ENCODE measurements around the gene OR52K1. TPM values are rescaled to one million over a fixed set of nuclear protein-coding genes. Genes with fewer than 3 reads are reported as not detected.

The OR52K1 gene
- under 1 TPM; 0.06 to 0.32 (median 0.19) TPM for polyA plus RNA-seq (ENCODE audit: insufficient read length in 4 of 4)

DNA sequence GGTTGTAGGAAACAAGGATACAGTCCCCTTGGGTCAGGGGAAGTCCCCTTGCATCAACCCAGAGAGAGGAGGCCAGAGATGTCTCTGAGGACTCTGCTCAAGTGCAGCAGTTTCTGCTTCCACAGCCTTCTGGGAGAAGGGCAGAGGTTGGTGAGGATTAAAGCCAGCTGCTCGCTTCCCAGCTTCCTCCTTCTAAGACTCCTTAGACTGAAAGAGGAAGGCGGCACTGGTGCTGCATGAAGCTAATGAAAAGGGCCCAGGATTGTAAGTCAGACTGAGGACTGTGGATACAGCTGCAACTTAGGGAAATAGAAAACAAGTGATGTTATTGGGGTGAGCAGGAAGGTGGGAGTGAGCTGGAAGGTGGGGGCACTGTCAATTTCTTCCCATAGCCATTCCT lies at the start of gene OR52K1:
Gene OR52K1 (plus strand): TSS at position 202 of the 400 bp plus-strand sequence. CDS start 6,255 bp downstream, outside the sequence.
- DNase-seq (ENCODE audit: low read depth in 4 of 4, low spot score in 2 of 4): no peak

DNA sequence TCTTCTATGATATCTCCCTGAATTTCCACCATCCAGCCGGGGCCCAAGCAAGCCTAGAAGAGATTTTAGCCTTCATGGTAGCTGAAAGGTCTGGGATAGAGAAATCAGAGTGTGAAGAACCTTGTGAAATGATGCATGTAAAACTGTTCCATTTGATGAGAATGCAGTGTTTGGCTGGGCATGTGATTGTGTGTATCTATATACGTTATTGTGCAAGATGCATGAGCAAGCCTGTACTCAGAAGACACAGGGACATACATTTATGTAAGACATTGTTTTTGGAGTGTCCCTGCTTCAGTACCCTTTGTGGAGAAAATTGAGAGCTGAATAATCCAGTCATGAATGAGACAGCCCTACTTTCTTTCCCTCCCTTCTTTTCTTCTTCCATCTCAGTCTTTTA lies 48.6 kb upstream of the OR52K1 start:
- no peak for DNase-seq (ENCODE audit: low read depth in 4 of 4, low spot score in 2 of 4)

DNA sequence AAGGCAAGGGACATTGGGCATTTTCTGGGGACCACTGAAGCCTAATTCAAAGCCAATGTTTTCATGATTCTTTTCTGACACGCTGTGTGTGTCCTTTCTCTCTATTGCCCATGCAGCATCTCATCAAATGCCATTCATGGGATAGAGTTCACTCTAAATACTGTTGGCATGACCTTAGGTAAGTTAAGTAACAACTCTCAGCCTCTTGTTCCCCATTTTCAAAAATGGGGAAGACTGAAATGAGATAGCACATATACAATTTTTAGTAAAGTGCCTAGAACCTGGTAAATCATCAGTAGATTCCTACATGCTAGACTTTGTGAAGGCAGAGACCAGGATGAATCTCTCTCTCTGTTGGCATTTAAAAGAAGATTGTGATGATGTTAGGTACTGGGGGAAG lies 46.0 kb upstream of the OR52K1 start:
- no peak for DNase-seq (ENCODE audit: low read depth in 4 of 4, low spot score in 2 of 4)

DNA sequence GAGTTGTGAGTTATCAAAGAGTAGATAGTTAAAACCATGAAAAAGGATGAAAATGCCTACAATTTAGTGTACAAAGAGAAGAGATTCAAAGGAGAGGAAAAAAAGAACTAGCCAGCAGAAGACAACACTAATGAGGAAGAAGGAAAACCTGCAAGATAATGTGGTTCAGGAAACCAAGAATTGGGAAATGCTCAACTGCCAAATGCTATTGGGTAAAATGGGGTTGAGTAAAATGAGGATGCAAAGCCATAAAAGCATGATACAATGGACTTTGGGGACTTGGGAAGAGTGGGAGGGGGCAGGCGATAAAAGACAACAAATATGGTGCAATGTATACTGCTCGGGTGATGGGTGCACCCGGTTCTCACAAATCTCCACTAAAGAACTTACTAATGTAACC lies 40.9 kb upstream of the OR52K1 start:
- DNase-seq (ENCODE audit: low read depth in 4 of 4, low spot score in 2 of 4): no peak

DNA sequence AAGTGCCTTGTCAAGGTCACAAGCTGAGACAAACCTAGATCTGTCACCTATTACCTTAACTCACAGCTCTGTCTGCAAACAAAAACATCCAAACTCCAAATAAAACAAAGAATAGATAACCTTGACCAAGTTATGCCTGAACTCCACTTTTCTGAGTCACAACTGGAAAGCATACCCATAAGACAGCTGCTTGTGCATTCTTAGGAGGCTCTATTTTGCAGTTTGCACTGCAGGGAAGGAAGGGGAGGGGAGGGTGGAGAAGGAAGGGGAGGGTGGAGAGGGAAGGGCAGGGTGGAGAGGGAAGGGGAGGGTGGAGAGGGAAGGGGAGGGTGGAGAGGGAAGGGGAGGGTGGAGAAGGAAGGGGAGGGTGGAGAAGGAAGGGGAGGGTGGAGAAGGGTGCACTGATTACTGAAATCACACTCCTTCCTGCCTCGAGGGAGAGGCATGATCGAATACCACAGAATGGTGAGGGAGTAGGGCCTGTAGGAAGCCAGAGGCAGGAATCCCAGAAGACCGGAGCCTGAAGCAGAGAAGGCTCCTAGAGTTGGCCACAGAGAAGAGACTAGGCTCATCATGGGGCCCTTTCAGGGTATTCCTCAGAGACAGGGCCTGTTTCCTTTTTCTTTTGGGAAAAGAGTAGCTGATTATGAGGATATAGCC lies 39.1 kb upstream of the OR52K1 start:
- DNase-seq (ENCODE audit: low read depth in 4 of 4, low spot score in 2 of 4): no peak

DNA sequence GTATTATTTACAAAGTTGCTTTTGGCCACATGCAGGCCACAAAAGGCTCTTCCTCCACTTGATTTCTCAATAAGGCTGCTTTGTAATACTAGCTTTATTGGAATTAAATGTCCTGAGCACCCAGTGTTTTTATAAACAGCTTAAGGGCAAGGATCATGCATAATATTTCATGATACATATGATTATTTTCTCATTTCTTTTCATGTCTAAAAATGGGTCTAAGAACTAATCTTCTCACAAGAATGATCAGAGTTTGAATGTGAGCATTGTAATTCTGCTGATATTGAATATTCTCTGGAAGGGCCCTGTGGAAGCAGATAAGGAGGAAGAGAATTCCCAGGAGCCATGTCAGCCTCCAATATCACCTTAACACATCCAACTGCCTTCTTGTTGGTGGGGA lies 33.5 kb upstream of the OR52K1 start, which contains the start of gene OR52K2:
Gene OR52K2 (plus strand): TSS at position 301 of the 400 bp plus-strand sequence. CDS start 45 bp downstream, at position 346.
- no peak for DNase-seq (ENCODE audit: low read depth in 4 of 4, low spot score in 2 of 4)

DNA sequence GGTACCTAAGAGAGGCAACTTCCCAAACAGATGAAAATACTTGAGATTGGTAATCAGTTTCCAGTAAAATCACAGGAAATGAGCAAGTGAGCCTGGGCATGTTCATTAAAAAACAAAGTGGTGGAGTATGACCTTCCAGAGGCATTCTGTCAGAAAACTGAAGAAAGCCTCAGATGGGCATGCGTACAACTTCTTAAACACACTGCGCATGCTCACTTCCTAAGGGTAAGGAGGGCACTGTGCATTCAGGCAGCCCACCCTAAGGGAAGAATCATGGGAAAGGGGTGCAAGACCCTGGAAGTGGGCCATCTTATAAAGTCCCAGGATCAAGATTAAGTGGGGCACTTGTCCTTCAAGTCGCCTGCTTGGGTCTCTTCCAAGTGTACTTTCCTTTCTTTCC lies 29.3 kb upstream of the OR52K1 start:
- no peak for DNase-seq (ENCODE audit: low read depth in 4 of 4, low spot score in 2 of 4)

DNA sequence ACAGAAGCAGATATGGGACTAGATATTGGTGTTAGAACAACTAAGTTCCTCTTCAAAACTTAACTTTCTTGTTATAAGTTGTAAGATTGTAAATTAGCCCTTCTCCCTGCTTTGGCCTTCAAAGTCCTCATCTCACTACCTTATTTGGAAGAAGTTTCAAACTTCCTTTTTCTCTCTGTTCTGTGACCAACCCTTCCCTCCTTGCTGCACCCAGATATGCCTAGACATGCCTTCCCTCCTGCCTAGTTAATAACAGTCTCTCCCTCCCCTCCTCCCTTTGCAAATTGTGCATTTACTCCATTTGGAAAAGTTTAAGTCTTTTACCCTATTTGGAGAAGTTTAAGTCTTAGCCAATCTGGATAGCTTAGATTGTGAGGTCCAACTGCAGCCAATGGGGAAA lies 28.4 kb upstream of the OR52K1 start:
- DNase-seq (ENCODE audit: low read depth in 4 of 4, low spot score in 2 of 4): no peak

DNA sequence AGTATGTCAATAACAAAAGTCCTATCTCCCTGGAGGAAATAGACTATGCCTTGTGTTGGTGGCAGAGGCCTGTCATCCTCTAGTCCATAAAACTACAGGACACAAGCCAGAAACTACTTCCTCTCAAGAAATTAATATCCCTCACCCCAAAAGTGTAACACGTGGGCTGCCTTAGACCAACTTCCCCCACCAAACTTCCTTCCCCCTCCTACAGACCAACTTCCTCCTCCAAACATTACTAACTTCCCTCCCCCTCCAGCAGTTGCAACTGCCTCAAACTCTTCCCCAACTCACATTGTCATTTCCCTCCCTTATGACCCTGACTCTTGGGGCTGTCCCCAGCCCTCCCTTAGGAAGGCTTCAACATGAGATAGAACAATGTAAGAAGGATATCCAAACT lies 27.0 kb upstream of the OR52K1 start:
- DNase-seq (ENCODE audit: low read depth in 4 of 4, low spot score in 2 of 4): no peak

DNA sequence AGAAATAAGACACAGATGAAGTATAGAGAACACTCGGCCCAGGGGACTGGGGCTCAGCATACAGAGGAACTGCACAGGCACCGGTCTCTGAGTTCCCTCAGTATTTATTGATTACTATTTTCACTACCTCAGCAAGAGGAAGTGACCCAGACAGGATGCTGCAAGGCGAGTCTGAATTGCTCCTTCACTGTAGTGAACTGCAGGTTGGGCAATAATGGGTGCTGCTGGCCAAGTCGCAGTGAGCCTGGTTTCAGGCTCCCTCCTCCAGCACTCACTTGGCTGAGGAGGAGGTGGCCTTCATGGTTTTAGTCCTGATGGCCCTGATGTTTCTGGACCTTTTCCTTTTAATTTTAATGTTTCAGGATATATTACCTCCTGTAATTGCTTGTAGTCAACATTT lies 22.9 kb upstream of the OR52K1 start:
- no peak for DNase-seq (ENCODE audit: low read depth in 4 of 4, low spot score in 2 of 4)

DNA sequence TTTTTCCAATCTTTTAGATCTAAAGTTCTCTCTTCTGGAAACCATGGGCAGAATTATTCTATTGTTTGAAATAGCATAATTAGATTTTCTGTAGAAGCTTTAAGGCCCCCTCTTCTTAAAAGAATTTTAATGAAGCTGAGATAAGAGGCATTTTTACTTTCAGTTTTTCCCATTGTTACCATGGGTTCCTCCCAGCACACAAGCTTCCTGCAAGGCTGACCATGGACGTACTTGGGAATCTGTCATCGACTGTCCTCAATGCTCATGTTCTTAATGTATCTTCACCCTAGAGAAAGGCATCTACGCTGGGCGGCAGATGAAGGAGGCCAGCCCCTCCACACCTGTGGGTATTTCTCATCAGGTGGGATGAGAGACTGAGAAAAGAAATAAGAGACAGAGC lies 22.3 kb upstream of the OR52K1 start:
- no peak for DNase-seq (ENCODE audit: low read depth in 4 of 4, low spot score in 2 of 4)

DNA sequence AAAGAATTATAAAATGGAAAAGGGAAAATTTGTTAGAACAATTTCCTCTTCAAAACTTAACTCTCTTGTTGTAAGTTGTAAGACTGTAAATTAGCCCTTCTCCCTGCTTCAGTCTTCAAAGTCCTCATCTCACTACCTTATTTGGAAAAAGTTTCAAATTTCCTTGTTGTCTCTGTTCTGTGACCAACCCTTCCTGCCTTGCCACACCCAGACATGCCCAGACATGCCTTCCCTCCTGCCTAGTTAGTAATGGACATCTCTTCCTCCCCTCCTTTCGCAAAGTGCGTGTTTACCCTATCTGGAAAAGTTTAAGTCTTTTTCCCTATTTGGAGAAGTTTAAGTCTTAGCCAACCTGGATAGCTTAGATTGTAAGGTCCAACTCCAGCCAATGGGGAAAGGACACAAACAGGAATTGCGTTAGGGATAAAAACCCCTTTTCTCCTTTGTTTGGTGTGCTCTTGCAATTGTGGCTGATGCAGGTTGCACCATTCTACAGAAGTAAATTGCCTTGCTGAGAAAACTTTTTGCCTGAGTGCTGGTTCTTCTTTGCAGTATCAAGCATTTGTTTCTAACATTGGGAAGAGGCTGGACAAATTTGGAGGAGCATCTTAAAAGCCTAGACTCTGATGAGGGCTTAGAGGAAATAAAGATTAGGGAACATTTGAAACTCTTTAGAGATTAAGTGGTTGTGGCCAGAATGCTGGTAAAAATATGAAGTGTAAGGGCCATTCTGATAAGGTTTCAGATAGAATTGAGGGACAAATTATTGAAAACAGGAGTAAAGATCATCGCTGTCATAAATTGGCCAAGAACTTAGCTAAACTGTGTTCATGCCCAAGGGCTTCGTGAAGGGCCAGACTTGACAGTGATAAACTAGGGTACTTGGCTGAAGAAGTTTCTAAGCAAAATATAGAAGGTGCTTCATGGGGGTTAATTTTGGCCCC lies 18.0 kb upstream of the OR52K1 start:
- no peak for DNase-seq (ENCODE audit: low read depth in 4 of 4, low spot score in 2 of 4)

DNA sequence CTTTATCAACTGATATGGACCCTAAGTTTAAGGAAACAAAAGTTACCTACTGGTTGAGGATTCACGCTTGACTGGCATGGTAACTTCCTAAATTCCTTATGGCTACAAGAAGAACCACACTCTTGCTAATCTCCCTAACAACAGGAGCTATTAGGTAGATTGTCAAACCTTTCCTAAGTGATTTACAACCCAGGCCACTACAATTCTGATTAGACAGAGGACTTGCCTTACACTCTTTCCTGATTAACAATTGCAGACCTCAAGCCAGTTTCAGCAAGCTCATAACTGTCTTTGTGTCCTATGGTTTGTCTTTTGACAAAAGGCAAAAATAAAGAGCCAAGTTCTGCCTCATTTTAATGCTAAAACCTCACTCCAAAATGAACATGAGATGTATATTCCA lies 17.0 kb upstream of the OR52K1 start:
- DNase-seq (ENCODE audit: low read depth in 4 of 4, low spot score in 2 of 4): no peak

DNA sequence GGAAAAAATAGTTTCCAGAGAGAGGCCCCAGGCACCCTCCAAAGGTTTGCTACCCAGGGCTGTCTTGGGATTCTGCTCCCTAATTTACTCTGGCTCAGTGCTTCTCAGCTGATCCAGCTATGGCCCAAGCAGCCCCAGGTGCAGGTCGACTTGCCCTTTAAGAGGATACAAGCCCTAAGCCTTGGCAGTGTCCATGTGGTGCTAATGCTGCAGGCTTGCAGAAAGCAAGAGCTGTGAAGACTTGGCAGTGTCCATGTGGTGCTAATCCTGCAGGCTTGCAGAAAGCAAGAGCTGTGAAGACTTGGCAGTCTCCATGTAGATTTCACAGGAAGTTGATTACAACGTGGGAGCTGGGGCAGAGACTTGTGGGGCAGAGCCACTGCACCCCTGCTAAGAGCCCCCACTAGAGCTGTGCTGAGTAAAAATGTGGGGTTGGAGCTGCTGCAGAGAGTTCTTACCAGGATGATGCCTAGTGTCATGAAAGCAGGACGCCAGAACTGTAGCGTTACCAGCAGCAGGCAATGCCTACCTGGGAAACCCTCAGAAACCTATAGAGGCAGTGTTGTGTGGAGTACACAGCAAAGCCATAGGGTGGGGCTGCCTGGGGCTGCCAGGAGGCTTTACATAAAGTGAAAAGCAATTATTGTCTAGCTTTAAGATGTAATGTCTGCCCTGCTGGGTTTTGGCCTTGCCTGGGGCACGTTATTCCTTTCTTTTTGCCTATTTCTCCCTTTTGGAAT lies 16.1 kb upstream of the OR52K1 start:
- DNase-seq (ENCODE audit: low read depth in 4 of 4, low spot score in 2 of 4): no peak

DNA sequence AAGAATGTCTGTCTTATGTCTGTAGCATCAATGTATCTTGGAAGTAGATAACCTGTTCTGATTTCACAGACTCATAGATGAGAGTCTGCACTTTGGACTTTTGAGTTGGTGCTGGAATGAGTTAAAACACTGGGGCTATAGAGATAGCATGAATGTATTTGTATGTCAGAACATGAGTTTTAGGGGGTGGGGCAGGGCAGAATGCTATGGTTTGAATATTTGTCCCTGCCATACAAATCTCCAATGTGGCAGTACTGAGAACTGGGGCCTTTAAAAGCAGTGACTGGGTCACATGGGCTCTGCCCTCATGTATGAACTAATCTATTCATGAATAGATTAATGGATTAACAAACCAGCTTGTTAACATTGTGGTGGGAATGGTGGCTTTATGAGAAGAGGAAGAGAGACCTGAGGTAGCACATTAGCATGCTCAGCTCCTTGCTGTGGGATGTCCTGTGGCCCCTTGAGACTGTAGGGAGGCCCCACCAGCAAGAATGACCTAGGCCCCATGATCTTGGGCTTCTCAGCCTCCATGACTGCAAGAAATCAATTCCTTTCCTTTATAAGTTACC lies 15.5 kb upstream of the OR52K1 start:
- no peak for DNase-seq (ENCODE audit: low read depth in 4 of 4, low spot score in 2 of 4)

DNA sequence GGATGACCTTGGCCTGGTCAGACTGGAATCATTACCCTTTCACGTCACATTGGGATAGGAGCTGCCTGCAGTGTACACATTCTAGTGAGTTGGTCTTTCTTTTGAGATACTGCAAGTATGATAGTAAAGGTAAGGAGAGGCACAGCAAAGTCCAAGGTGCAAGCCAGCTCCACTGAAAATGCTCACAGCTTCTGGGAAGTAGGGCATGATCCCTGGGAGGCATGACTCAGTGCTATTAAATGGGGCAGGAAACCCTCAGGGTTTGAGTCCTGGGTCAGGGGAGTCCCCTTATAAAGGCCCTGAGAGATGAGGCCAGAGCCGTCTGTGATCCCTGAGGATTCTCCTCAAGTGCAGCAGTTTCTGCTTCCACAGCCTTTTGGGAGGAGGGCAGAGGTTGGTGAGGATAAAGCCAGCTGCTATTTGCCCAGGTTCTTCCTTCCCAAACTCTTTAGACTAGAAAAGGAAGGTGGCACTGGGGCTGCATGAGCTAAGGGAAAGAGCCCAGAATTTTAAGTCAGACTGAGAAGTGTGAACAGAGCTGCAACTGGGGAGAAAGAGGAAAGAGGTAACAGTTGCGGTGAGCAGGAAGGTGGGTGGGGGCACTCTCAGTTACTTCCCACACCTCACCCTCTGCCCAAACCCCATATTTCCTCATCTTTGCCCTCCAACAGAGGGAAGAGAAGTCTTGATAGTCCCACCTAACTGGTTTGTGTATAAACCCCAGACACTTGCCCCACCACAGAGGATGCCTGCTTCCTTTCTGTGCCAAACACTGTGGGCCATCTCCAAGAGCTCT lies 14.4 kb upstream of the OR52K1 start:
- DNase-seq (ENCODE audit: low read depth in 4 of 4, low spot score in 2 of 4): no peak

DNA sequence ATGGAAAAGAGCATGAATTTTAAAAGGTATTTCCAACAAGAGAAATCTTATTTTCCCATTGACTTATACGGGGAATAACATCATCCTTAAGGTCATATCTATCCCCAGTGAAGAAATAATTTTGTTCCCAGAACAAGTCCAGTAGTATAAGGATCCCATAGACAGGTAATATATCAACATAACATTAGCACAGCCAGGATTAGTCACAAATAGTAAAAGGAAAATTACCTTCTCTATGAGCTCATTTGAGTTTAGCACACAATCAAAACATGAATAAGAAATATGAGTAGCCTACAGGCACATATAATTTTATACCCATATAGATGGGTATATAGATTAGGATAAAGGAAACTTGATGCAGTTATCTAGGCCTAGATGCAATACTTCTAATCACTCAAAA lies 2.8 kb upstream of the OR52K1 start:
- DNase-seq (ENCODE audit: low read depth in 4 of 4, low spot score in 2 of 4): no peak

DNA sequence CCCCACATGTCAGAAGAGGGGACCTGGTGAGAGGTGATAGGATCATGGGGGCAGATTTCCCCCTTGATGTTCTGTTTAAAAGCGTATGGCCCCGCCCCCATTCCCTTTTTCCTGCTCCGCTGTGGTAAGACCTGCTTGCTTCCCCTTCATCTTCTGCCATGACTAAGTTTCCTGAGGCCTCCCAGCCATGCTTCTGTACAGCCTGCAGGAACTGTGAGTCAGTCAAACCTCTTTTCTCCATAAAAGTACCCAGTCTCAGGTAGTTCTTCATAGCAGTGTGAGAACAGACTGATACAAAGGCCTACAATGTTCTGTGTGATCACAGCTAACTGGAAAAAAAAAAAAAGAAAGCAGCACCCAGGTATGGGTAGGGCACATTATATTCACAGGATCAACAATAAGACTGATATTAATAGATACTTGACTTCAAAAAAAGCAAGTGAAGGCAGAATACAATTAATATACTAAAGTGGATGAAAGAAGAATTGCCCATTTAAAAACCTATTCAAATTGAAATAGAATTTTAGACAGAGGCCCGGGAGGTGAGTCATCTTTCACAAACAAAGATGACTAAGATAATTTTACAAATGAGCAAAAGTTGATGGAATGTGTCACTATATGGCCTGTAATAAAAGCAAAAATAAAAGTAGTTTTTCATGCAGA lies 1.7 kb upstream of the OR52K1 start:
- no peak for DNase-seq (ENCODE audit: low read depth in 4 of 4, low spot score in 2 of 4)

DNA sequence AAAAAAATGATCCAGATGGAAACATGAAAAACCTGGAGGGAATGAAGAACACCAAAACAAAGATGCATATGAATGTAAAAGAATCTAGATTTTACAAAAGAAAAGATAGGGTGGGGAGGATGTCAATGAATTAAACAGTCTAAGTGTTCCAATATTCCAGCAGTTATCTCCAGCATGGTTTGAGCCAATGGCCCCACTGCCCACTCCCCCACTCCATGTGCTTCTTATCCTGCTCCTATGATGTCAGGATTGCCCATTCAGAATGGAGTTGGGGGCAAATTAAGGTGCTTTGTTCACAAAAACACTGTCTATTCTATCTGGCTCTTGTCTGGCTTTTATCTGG lies 1.2 kb upstream of the OR52K1 start:
- no peak for DNase-seq (ENCODE audit: low read depth in 4 of 4, low spot score in 2 of 4)

DNA sequence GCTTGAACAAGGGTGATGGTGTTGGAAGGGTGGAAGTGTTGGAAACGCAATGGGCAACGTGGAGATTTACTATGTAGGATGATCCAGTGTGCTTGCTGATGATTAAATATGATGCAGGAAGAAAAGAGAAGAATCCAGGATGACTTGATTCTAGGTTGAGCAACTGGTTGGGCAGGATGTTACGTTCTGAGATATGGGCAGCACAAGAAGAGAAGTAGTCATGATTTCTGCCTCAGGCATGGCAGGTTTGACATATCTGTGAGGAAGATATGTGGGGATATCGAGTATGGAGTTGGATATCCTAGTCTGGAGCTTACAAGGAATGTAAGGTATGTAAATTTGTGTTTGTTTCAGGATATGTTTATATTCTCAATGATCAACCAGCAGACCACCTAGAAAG lies 1.9 kb downstream of the OR52K1 start:
- DNase-seq (ENCODE audit: low read depth in 4 of 4, low spot score in 2 of 4): no peak

Measured in left renal cortex interstitium (tissue), 4 donors.